ENCODE data around the gene C11orf24. TPM values are rescaled to one million over a fixed set of nuclear protein-coding genes. Genes with fewer than 3 reads are reported as not detected.

The C11orf24 gene
- total RNA-seq, 1 experiment from 2014 or later: 53.7 TPM

DNA sequence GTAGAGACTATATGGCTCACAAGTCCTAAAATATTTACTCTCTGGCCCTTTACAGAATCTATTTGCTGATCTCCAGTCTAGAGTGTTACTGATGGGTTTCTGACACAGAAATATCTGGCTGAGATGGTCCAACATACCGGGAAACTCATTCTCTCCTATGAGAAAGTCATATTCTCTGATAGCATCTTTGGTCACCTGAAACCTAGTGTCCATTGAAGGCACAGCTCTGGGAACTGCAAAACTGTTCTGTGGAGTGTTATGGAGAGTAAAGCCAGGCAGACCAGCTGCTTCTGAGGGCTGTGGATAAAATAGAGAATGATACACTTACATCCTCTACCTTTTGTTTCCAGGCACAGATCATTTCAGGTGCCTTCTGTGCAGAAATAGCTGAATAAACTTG, 2.5 kb upstream of the C11orf24 start (continued):
- no peak for TF ChIP-seq TEAD1 (CRISPR knock-in tag; IDR thresholded peaks at IDR 0.05)
- TF ChIP-seq KAT7 (CRISPR knock-in tag; IDR thresholded peaks at IDR 0.05; ENCODE audit: borderline replicate concordance): no peak
- TF ChIP-seq, protein P1, sequence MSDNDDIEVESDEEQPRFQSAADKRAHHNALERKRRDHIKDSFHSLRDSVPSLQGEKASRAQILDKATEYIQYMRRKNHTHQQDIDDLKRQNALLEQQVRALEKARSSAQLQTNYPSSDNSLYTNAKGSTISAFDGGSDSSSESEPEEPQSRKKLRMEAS (CRISPR knock-in tag; IDR thresholded peaks at IDR 0.05): no peak
- TF ChIP-seq, protein P2, sequence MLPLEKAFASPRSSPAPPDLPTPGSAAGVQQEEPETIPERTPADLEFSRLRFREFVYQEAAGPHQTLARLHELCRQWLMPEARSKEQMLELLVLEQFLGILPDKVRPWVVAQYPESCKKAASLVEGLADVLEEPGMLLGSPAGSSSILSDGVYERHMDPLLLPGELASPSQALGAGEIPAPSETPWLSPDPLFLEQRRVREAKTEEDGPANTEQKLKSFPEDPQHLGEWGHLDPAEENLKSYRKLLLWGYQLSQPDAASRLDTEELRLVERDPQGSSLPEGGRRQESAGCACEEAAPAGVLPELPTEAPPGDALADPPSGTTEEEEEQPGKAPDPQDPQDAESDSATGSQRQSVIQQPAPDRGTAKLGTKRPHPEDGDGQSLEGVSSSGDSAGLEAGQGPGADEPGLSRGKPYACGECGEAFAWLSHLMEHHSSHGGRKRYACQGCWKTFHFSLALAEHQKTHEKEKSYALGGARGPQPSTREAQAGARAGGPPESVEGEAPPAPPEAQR (CRISPR knock-in tag; IDR thresholded peaks at IDR 0.05): no peak
- TF ChIP-seq FOXJ3 (CRISPR knock-in tag; IDR thresholded peaks at IDR 0.05; ENCODE audit: borderline replicate concordance): no peak
- no peak for TF ChIP-seq FOXK1 (CRISPR knock-in tag; IDR thresholded peaks at IDR 0.05)
- no peak for TF ChIP-seq ATF1 (CRISPR knock-in tag; IDR thresholded peaks at IDR 0.05)
- no peak for TF ChIP-seq NR2C2 (CRISPR knock-in tag; IDR thresholded peaks at IDR 0.05)
- no peak for TF ChIP-seq ZNF532 (CRISPR knock-in tag; IDR thresholded peaks at IDR 0.05; ENCODE audit: borderline replicate concordance)
- TF ChIP-seq, protein P3, sequence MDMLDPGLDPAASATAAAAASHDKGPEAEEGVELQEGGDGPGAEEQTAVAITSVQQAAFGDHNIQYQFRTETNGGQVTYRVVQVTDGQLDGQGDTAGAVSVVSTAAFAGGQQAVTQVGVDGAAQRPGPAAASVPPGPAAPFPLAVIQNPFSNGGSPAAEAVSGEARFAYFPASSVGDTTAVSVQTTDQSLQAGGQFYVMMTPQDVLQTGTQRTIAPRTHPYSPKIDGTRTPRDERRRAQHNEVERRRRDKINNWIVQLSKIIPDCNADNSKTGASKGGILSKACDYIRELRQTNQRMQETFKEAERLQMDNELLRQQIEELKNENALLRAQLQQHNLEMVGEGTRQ (CRISPR knock-in tag; IDR thresholded peaks at IDR 0.05): no peak
- TF ChIP-seq NFE2L1 (CRISPR knock-in tag; IDR thresholded peaks at IDR 0.05): no peak

DNA sequence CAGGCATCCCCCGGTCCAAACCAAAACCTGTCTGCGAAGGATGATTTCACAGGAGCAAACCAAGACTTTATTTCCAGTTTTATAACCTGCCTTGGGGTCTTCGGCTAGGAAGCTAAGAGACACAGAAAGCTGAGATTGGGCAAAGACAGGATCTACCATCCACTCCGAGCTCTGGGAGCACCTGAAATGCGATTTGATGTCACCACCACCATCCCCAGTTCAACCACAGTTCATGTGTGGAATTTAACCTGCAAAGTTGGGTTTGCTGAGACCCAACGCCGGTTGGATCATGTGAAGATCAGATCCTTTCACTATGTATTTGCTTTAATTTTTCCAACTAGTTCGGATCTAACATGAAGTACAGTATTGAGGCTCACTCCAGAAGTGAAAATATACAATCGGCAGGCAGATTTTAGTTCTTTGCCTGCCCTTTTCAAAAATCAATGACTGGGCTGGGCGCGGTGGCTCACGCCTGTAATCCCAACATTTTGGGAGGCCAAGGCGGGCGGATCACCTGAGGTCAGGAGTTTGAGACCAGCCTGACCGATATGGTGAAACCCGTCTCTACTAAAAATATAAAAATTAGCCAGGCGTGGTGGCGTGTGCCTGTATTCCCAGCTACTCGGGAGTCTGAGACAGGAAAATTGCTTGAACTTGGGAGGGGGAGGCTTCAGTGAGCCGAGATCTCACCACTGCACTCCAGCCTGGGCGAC, 1.4 kb upstream of the C11orf24 start:
- CTCF ChIA-PET: interaction anchor here (0.6 to 3.9 kb wide), 7 partner anchors 16 to 176 kb away, joined by 3 to 26 read pairs (median 3); no protein-coding TSS in a partner anchor
- 0 out of 2 replicates have a peak overlapping the region, but pooled peaks have one; percentile 36 for H3K27ac Mint-ChIP-seq
- no peaks in the 10 kb centered on the region; the same call in 1 of the 2 replicates for H3K36me3 Mint-ChIP-seq

More for the DNA sequence above, 1.4 kb upstream of the C11orf24 start:
- TF ChIP-seq CBFB (CRISPR knock-in tag; IDR thresholded peaks at IDR 0.05; ENCODE audit: low read depth) (no peak), PREB (CRISPR knock-in tag; IDR thresholded peaks at IDR 0.05; ENCODE audit: borderline replicate concordance) (no peak), ZNF317 (CRISPR knock-in tag; IDR thresholded peaks at IDR 0.05; ENCODE audit: borderline replicate concordance, low read depth) (no peak), NFE2L1 (CRISPR knock-in tag; IDR thresholded peaks at IDR 0.05) (no peak), TP53 (CRISPR knock-in tag; IDR thresholded peaks at IDR 0.05) (no peak), ZNF532 (CRISPR knock-in tag; IDR thresholded peaks at IDR 0.05; ENCODE audit: borderline replicate concordance) (no peak), MXD4 (CRISPR knock-in tag; IDR thresholded peaks at IDR 0.05; ENCODE audit: borderline replicate concordance) (no peak), IRF2 (CRISPR knock-in tag; IDR thresholded peaks at IDR 0.05; ENCODE audit: borderline replicate concordance, low read depth) (no peak), FOXK1 (CRISPR knock-in tag; IDR thresholded peaks at IDR 0.05) (no peak), SOX15 (CRISPR knock-in tag; IDR thresholded peaks at IDR 0.05) (no peak), ZNF121 (CRISPR knock-in tag; IDR thresholded peaks at IDR 0.05) (no peak), HMGA2 (CRISPR knock-in tag; IDR thresholded peaks at IDR 0.05) (no peak)
- TF ChIP-seq, protein P1 (CRISPR knock-in tag; IDR thresholded peaks at IDR 0.05): no peak
- ATAC-seq (no peak), DNase-seq (ENCODE audit: low spot score) (no peak)
- peaks cover 21% of the 10 kb centered on the region for H3K4me1 Mint-ChIP-seq
- POLR2A ChIA-PET: interaction anchor here (0.6 kb wide), 1 partner anchor 1654 kb away, joined by 3 read pairs; no protein-coding TSS in a partner anchor
- peak overlapping the region; percentile 98 for H3K4me3 Mint-ChIP-seq
- no peaks in the 10 kb centered on the region for H3K9me3 Mint-ChIP-seq
- no peaks in the 10 kb centered on the region for H3K27me3 Mint-ChIP-seq (ENCODE audit: low read depth)

Measured in WTC11 (cell line).